ENCODE data around the gene TXNDC5.
"Not testable (repeated sequence)": the region's sequence is repeated elsewhere in the genome, so short reads cannot be mapped to it uniquely, and the experiment has no call there.

TXNDC5 gene

GRCh38 chr6:7895125-7895423 lies 15.5 kb downstream of the TXNDC5 start:
- no peak for DNase-seq (ENCODE audit: low read depth)

- no peak for DNase-seq (ENCODE audit: low read depth)
Observed at GRCh38 chr6:7894262-7895124, 16.1 kb downstream of the TXNDC5 start.

GRCh38 chr6:7893342-7893741 lies 17.2 kb downstream of the TXNDC5 start:
- no peak for DNase-seq (ENCODE audit: low read depth)

- DNase-seq (ENCODE audit: low read depth), result not testable (repeated sequence)
Observed at GRCh38 chr6:7892367-7892766, 18.2 kb downstream of the TXNDC5 start.

GRCh38 chr6:7891078-7891872 lies 19.3 kb downstream of the TXNDC5 start:
- no peak for DNase-seq (ENCODE audit: low read depth)

GRCh38 chr6:7888587-7889357 lies 21.8 kb downstream of the TXNDC5 start:
- no peak for DNase-seq (ENCODE audit: low read depth)

- no peak for DNase-seq (ENCODE audit: low read depth)
Observed at GRCh38 chr6:7887278-7887991, 23.2 kb downstream of the TXNDC5 start.

- DNase-seq (ENCODE audit: low read depth), result no peak
Observed at GRCh38 chr6:7886132-7886531, 24.5 kb downstream of the TXNDC5 start.

GRCh38 chr6:7883381-7883780 lies 27.2 kb downstream of the TXNDC5 start:
- DNase-seq (ENCODE audit: low read depth), result no peak

GRCh38 chr6:7882505-7883257 lies 27.9 kb downstream of the TXNDC5 start:
- DNase-seq (ENCODE audit: low read depth), result no peak

GRCh38 chr6:7881765-7882500 lies 28.7 kb downstream of the TXNDC5 start:
- DNase-seq (ENCODE audit: low read depth), result no peak

- no peak for DNase-seq (ENCODE audit: low read depth)
Observed at GRCh38 chr6:7880718-7881107, 29.9 kb downstream of the TXNDC5 start.

- no peak for DNase-seq (ENCODE audit: low read depth)
Observed at GRCh38 chr6:7879980-7880717, 30.4 kb downstream of the TXNDC5 start.

- no peak for DNase-seq (ENCODE audit: low read depth)
Observed at GRCh38 chr6:7879579-7879978, 31.0 kb downstream of the TXNDC5 start.

- DNase-seq (ENCODE audit: low read depth), result no peak
Observed at GRCh38 chr6:7879043-7879442, 31.5 kb downstream of the TXNDC5 start.

- DNase-seq (ENCODE audit: low read depth), result no peak
Observed at GRCh38 chr6:7878401-7878964, 32.1 kb downstream of the TXNDC5 start.

GRCh38 chr6:7868926-7869325 lies 41.7 kb downstream of the TXNDC5 start:
- no peak for DNase-seq (ENCODE audit: low read depth)

- no peak for DNase-seq (ENCODE audit: low read depth)
Observed at GRCh38 chr6:7866526-7866925, 44.1 kb downstream of the TXNDC5 start.

- DNase-seq (ENCODE audit: low read depth), result no peak
Observed at GRCh38 chr6:7865781-7866180, 44.8 kb downstream of the TXNDC5 start.

GRCh38 chr6:7859591-7859990 lies 51.0 kb downstream of the TXNDC5 start:
- DNase-seq (ENCODE audit: low read depth), result no peak
